ENCODE measurements around the gene GGA3. TPM values are rescaled to one million over a fixed set of nuclear protein-coding genes. Genes with fewer than 3 reads are reported as not detected.

Gene GGA3
- polyA plus RNA-seq (2011; rRNA removed) (18.7 and 27.6 TPM in 2 replicates), polyA minus RNA-seq (2011; rRNA and poly(A)+ RNA removed) (21.3 and 23.9 TPM in 2 replicates)

- DNase-seq (ENCODE audit: low read depth) = peak; percentile 61
- H3K27me3 ChIP-seq (ENCODE audit: control insufficient read depth, insufficient read depth, low read length) = no peaks in the 10 kb centered on the region
- no peak for TF ChIP-seq CTCF (IDR thresholded peaks at IDR 0.05; ENCODE audit: insufficient read depth, low read depth, low read length)
- ChIA-PET CTCF (interaction anchor here (0.7 to 2.9 kb wide), 10 partner anchors 10 to 327 kb away, joined by 3 to 36 read pairs (median 4); partner anchors contain the start of genes MIF4GD and SLC25A19), POLR2A (interaction anchor here (0.6 kb wide), 1 partner anchor 10 kb away, joined by 3 read pairs; the partner anchor contains the start of gene MIF4GD)
- peak within 1 kb of the TSS; percentile 84 for H3K4me3 ChIP-seq (ENCODE audit: low read depth, low read length)
- H3K36me3 ChIP-seq (ENCODE audit: control insufficient read depth, insufficient read depth, low read length) = peaks cover 9% of the 10 kb centered on the region
These were observed at the start of gene GGA3, which contains the start of gene MRPS7 for GRCh38 chr17:75261336-75262111. GGA3 (minus strand) TSS chr17:75261606; CDS start chr17:75261587, 19 bp downstream. MRPS7 (plus strand) TSS chr17:75261879; CDS start chr17:75261901, 22 bp downstream.

GRCh38 chr17:75308732-75309629, 47.6 kb upstream of the GGA3 start:
- no peak for DNase-seq (ENCODE audit: low read depth)
- Histone ChIP-seq H3K27me3 (ENCODE audit: control insufficient read depth, insufficient read depth, low read length) (no peaks in the 10 kb centered on the region), H3K4me3 (ENCODE audit: low read depth, low read length) (no peak overlapping the region), H3K36me3 (ENCODE audit: control insufficient read depth, insufficient read depth, low read length) (no peaks in the 10 kb centered on the region)
- TF ChIP-seq CTCF (IDR thresholded peaks at IDR 0.05; ENCODE audit: insufficient read depth, low read depth, low read length) = no peak
- ChIA-PET CTCF (interaction anchor here (0.9 kb wide), 1 partner anchor 14 kb away, joined by 3 read pairs; no protein-coding TSS in a partner anchor), POLR2A (no interaction called here)

- CTCF ChIA-PET = interaction anchor here (0.6 to 1.4 kb wide), 3 partner anchors 15 to 38 kb away, joined by 3 to 6 read pairs (median 3); no protein-coding TSS in a partner anchor
These were observed 46.7 kb upstream of the GGA3 start for GRCh38 chr17:75307957-75308731.

GRCh38 chr17:75301502-75302206, 40.2 kb upstream of the GGA3 start:
- TF ChIP-seq CTCF (IDR thresholded peaks at IDR 0.05; ENCODE audit: insufficient read depth, low read depth, low read length) = no peak
- H3K36me3 ChIP-seq (ENCODE audit: control insufficient read depth, insufficient read depth, low read length) = no peaks in the 10 kb centered on the region
- ChIA-PET POLR2A (no interaction called here), CTCF (interaction anchor here (1.2 kb wide), 1 partner anchor 110 kb away, joined by 3 read pairs; no protein-coding TSS in a partner anchor)
- no peak for DNase-seq (ENCODE audit: low read depth)
- no peak overlapping the region for H3K4me3 ChIP-seq (ENCODE audit: low read depth, low read length)
- H3K27me3 ChIP-seq (ENCODE audit: control insufficient read depth, insufficient read depth, low read length) = no peaks in the 10 kb centered on the region

More at GRCh38 chr17:75307957-75308731, 46.7 kb upstream of the GGA3 start:
- Histone ChIP-seq H3K27me3 (ENCODE audit: control insufficient read depth, insufficient read depth, low read length) (no peaks in the 10 kb centered on the region), H3K4me3 (ENCODE audit: low read depth, low read length) (no peak overlapping the region), H3K36me3 (ENCODE audit: control insufficient read depth, insufficient read depth, low read length) (no peaks in the 10 kb centered on the region)
- POLR2A ChIA-PET = no interaction called here
- TF ChIP-seq CTCF (IDR thresholded peaks at IDR 0.05; ENCODE audit: insufficient read depth, low read depth, low read length) = no peak
- DNase-seq (ENCODE audit: low read depth) = no peak

Data from BJ (cell line).